IPS-NIHi7 (cell line): ENCODE measurements around the gene HECW1.
A peak's percentile ranks its signal among the peaks of the same experiment; 100 is the strongest.

ENCODE experiments used
- DNase-seq: peaks from one replicate; pipeline ENCODE4 v3.0.0; 2012; ENCODE audit warnings: mixed read lengths; ENCODE audit errors: extremely low spot score

Gene HECW1

GRCh38 chr7:43431020-43431595 is 318.7 kb downstream of the HECW1 start:
- DNase-seq, result peak; percentile 18

GRCh38 chr7:43433639-43434038 is 321.2 kb downstream of the HECW1 start:
- no peak for DNase-seq

- DNase-seq, result no peak
Observed at GRCh38 chr7:43437001-43437400, 324.6 kb downstream of the HECW1 start.

GRCh38 chr7:43438897-43439479 is 326.5 kb downstream of the HECW1 start:
- peak; percentile 13 for DNase-seq

GRCh38 chr7:43439631-43440401 is 327.4 kb downstream of the HECW1 start:
- peak; percentile 89 for DNase-seq

- no peak for DNase-seq
Observed at GRCh38 chr7:43441231-43442130, 329.0 kb downstream of the HECW1 start.

GRCh38 chr7:43443381-43443780 is 330.9 kb downstream of the HECW1 start:
- DNase-seq, result no peak

GRCh38 chr7:43444711-43445578 is 332.5 kb downstream of the HECW1 start:
- no peak for DNase-seq

GRCh38 chr7:43449577-43449976 is 337.1 kb downstream of the HECW1 start:
- no peak for DNase-seq

- DNase-seq, result no peak
Observed at GRCh38 chr7:43450894-43451293, 338.4 kb downstream of the HECW1 start.

- DNase-seq, result peak; percentile 55
Observed at GRCh38 chr7:43454936-43455518, 342.6 kb downstream of the HECW1 start.

- DNase-seq, result peak; percentile 40
Observed at GRCh38 chr7:43456200-43456599, 343.8 kb downstream of the HECW1 start.

- no peak for DNase-seq
Observed at GRCh38 chr7:43458330-43459018, 346.0 kb downstream of the HECW1 start.

GRCh38 chr7:43459019-43459337 is 346.5 kb downstream of the HECW1 start:
- DNase-seq, result no peak

- DNase-seq, result no peak
Observed at GRCh38 chr7:43460733-43461348, 348.4 kb downstream of the HECW1 start.

GRCh38 chr7:43461349-43462024 is 349.0 kb downstream of the HECW1 start:
- no peak for DNase-seq

GRCh38 chr7:43462836-43463235 is 350.4 kb downstream of the HECW1 start:
- no peak for DNase-seq

- peak; percentile 52 for DNase-seq
Observed at GRCh38 chr7:43463401-43463980, 351.0 kb downstream of the HECW1 start.
